GM10248 (cell line): ENCODE results near the gene IARS2.

Experiments used
- CTCF ChIA-PET: fragments of 300-600 bp; sonication (Branson Sonifier 250); formaldehyde crosslinking; extraction: SDS; loops from one replicate; lab custom pipeline; 2021; ENCODE audit warnings: antibody characterized with exemption; lab: Yijun Ruan, JAX
- POLR2A ChIA-PET: fragments of 350-650 bp; sonication (Branson Sonifier 250); formaldehyde crosslinking; extraction: SDS; loops from one replicate; lab custom pipeline; 2020; ENCODE audit warnings: antibody characterized with exemption; lab: Yijun Ruan, JAX
- DNase-seq: peaks from one replicate; pipeline ENCODE4 v3.0.0; 2012; ENCODE audit errors: extremely low spot score
- CTCF ChIP-seq: IDR thresholded peaks from 2 replicates; pipeline ENCODE4 v1.5.1; 2012; ENCODE audit warnings: mild to moderate bottlenecking, low read depth; ENCODE audit errors: extremely low read depth, missing control alignments, control extremely low read depth

The IARS2 gene

GRCh38 chr1:220094016-220094911, at the start of gene IARS2:
TSS of gene IARS2 (plus strand) at chr1:220094132. CDS start at chr1:220094217, 85 bp downstream.
- CTCF ChIA-PET: interaction anchor here (0.8 to 1.6 kb wide), 4 partner anchors 15 to 104 kb away, joined by 3 to 4 read pairs (median 3); no protein-coding TSS in a partner anchor
- DNase-seq: peak; percentile 95
- no peak for TF ChIP-seq CTCF
- POLR2A ChIA-PET: no interaction called here

- no peak for TF ChIP-seq CTCF
- no peak for DNase-seq
- ChIA-PET POLR2A (no interaction called here), CTCF (interaction anchor here (1.1 kb wide), 1 partner anchor 9 kb away, joined by 5 read pairs; no protein-coding TSS in a partner anchor)
These were observed 49.1 kb upstream of the IARS2 start for GRCh38 chr1:220044678-220045355.

DNA sequence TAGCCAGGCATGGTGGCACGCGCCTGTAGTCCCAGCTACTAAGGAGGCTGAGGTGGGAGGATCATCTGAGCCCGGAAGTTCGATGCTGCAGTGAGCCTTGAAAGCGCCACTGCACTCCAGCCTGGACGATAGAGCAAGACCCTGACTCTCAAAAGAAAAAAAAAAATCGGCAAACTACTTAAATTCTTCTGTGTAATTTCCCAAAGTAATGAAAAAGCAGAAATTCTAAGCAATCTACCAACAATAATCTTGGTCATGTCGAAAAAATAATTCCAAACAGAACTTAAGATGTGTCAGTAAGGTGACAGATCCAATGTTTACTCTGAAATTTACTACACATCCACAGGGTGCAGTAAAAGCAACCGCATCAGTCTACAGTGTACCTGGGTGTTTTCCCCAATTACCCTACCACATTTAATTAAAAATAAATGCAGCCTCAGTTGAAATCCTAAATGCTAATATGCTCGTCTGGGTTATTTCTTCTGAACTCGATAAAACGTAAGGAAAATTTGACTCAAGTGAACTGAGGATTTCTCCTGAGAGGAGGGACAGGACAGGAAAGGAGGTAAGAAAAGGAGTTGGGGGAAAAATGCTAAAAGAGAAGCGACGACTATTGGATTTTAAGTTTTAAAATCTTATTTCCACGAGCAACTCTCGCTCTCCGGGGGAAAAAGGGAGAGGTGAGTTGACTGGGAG, 48.4 kb upstream of the IARS2 start:
- no peak for DNase-seq
- ChIA-PET POLR2A (no interaction called here), CTCF (interaction anchor here (0.7 to 1.2 kb wide), 3 partner anchors 22 to 33 kb away, joined by 4 to 6 read pairs (median 5); no protein-coding TSS in a partner anchor)
- TF ChIP-seq CTCF: no peak

DNA sequence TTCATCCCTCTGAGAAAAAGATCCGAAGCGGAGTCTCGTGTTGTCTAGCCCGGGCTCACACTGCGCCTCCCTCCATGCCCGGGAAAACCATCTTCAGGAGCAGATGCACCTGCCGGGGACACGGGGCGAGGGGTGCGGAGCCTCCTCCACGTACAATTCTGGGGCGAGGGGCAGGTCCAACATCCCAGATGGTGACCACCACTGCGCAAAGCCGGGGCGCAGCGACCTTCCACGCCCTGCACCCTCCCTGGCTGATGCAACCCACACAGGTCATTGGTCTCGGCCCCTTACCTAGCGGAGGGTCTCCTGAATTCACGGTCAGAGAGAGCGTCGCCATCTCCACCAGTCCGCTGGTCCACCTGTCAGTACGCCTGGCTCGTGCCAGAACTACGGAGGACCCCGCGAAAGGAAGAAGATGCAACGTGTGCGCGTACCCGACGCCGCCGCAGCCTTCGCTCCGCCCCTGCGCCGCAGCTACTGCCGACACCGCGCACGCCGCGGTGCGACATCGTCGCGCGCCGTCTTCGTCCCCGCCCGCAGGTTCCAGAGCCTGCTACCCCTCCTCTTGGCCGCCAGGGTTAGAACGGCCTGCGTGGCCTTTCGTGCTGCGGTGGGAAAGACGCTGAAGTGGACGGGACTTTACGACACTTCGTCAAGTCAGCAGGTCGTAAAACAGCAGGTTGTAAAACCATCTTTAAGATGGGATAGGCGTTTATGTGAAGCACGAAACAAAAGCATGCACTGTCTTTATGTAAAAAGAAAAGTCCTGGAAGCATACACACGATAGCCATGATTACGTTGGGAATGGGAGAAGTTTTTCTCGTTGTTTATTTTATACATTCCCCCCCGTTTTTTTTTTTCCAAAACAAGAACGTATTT, 47.6 kb upstream of the IARS2 start, which contains the start of gene EPRS1:
Gene EPRS1, minus strand, starts transcription at position 454 of the 879 bp plus-strand sequence. Its CDS starts 117 bp downstream, at position 337.
- CTCF ChIA-PET: interaction anchor here (0.7 to 1.2 kb wide), 3 partner anchors 21 to 34 kb away, joined by 4 to 6 read pairs (median 5); no protein-coding TSS in a partner anchor
- peak; percentile 41 for TF ChIP-seq CTCF

GRCh38 chr1:220056374-220056773, 37.6 kb upstream of the IARS2 start:
- POLR2A ChIA-PET: no interaction called here
- CTCF ChIA-PET: no interaction called here
- no peak for DNase-seq
- TF ChIP-seq CTCF: no peak

More for the DNA sequence above, 47.6 kb upstream of the IARS2 start, which contains the start of gene EPRS1:
- POLR2A ChIA-PET: interaction anchor here (0.7 kb wide), 1 partner anchor 49 kb away, joined by 10 read pairs; no protein-coding TSS in a partner anchor
- DNase-seq: peak; percentile 93
